SH-SY5Y (cell line): ENCODE results near the gene NBPF20.
A peak's percentile ranks its signal among the peaks of the same experiment; 100 is the strongest.

Source experiments
- GATA2 ChIP-seq: IDR thresholded peaks from 2 replicates; pipeline ENCODE4 v1.6.1; 2011; ENCODE audit warnings: mild to moderate bottlenecking, low read depth, low read length
- GATA3 ChIP-seq: IDR thresholded peaks from 2 replicates; pipeline ENCODE4 v1.6.1; 2011; ENCODE audit warnings: low read depth, mild to moderate bottlenecking, low read length, moderate library complexity

NBPF20 gene

GRCh38 chr1:145425436-145426029 is at the start of gene NBPF20:
Gene NBPF20 (minus strand): TSS chr1:145425603. CDS start chr1:145405272, 20,331 bp downstream.
- no peak for TF ChIP-seq GATA3
- TF ChIP-seq GATA2 = 0 out of 2 replicates have a peak, but pooled peaks have one; percentile 23
